Activated CD8-positive, alpha-beta memory T cell treated with anti-CD3 and anti-CD28 coated beads, Interleukin-2, amount 50 U/mL, for 1 hour (primary cell): ENCODE measurements around the gene PIP5K1B.

Experiments used
- DNase-seq: peaks from one replicate; pipeline ENCODE4 v3.0.0-alpha.2; 2020; ENCODE audit errors: extremely low read depth

Gene PIP5K1B

GRCh38 chr9:68852941-68853340 lies 147.9 kb downstream of the PIP5K1B start:
- no peak for DNase-seq

- DNase-seq, result no peak
Observed at GRCh38 chr9:68859347-68859746, 154.3 kb downstream of the PIP5K1B start.

- no peak for DNase-seq
Observed at GRCh38 chr9:68860419-68860818, 155.4 kb downstream of the PIP5K1B start.

- DNase-seq, result no peak
Observed at GRCh38 chr9:68861436-68861835, 156.4 kb downstream of the PIP5K1B start.

GRCh38 chr9:68867066-68867465 lies 162.0 kb downstream of the PIP5K1B start:
- no peak for DNase-seq

GRCh38 chr9:68869022-68869421 lies 164.0 kb downstream of the PIP5K1B start:
- DNase-seq, result no peak

- no peak for DNase-seq
Observed at GRCh38 chr9:68870086-68870485, 165.0 kb downstream of the PIP5K1B start.

GRCh38 chr9:68871236-68871635 lies 166.2 kb downstream of the PIP5K1B start:
- no peak for DNase-seq

GRCh38 chr9:68872026-68872501 lies 167.0 kb downstream of the PIP5K1B start:
- no peak for DNase-seq

GRCh38 chr9:68873179-68873578 lies 168.1 kb downstream of the PIP5K1B start:
- no peak for DNase-seq

GRCh38 chr9:68876273-68876672 lies 171.2 kb downstream of the PIP5K1B start:
- DNase-seq, result no peak

GRCh38 chr9:68876681-68877080 lies 171.6 kb downstream of the PIP5K1B start:
- no peak for DNase-seq

GRCh38 chr9:68877219-68877618 lies 172.2 kb downstream of the PIP5K1B start:
- no peak for DNase-seq

- no peak for DNase-seq
Observed at GRCh38 chr9:68878450-68878849, 173.4 kb downstream of the PIP5K1B start.

GRCh38 chr9:68883224-68883623 lies 178.2 kb downstream of the PIP5K1B start:
- DNase-seq, result no peak

GRCh38 chr9:68887232-68887631 lies 182.2 kb downstream of the PIP5K1B start:
- no peak for DNase-seq

- DNase-seq, result no peak
Observed at GRCh38 chr9:68894502-68894901, 189.5 kb downstream of the PIP5K1B start.

- no peak for DNase-seq
Observed at GRCh38 chr9:68895741-68896478, 190.9 kb downstream of the PIP5K1B start.

- no peak for DNase-seq
Observed at GRCh38 chr9:68896486-68896885, 191.4 kb downstream of the PIP5K1B start.

- no peak for DNase-seq
Observed at GRCh38 chr9:68897577-68898145, 192.6 kb downstream of the PIP5K1B start.

- no peak for DNase-seq
Observed at GRCh38 chr9:68898781-68899439, 193.9 kb downstream of the PIP5K1B start.

GRCh38 chr9:68904454-68904853 lies 199.4 kb downstream of the PIP5K1B start:
- DNase-seq, result no peak

- DNase-seq, result no peak
Observed at GRCh38 chr9:68905129-68905528, 200.1 kb downstream of the PIP5K1B start.
